Measurements from ENCODE around the gene ACSL6.

Gene ACSL6

GRCh38 chr5:131974622-131974955 lies 36.9 kb downstream of the ACSL6 start:
- no peak for DNase-seq

GRCh38 chr5:131974016-131974415 lies 37.4 kb downstream of the ACSL6 start:
- no peak for DNase-seq

GRCh38 chr5:131973089-131973712 lies 38.3 kb downstream of the ACSL6 start:
- no peak for DNase-seq

GRCh38 chr5:131968396-131968954 lies 43.0 kb downstream of the ACSL6 start:
- no peak for DNase-seq

GRCh38 chr5:131966551-131966950 lies 44.9 kb downstream of the ACSL6 start:
- no peak for DNase-seq

GRCh38 chr5:131965826-131966415 lies 45.5 kb downstream of the ACSL6 start:
- no peak for DNase-seq

GRCh38 chr5:131959906-131960305 lies 51.6 kb downstream of the ACSL6 start:
- DNase-seq: no peak

- no peak for DNase-seq
Observed at GRCh38 chr5:131959136-131959535, 52.3 kb downstream of the ACSL6 start.

- DNase-seq: no peak
Observed at GRCh38 chr5:131957721-131958441, 53.6 kb downstream of the ACSL6 start.

GRCh38 chr5:131953969-131954368 lies 57.5 kb downstream of the ACSL6 start:
- DNase-seq: no peak

- DNase-seq: peak; percentile 26
Observed at GRCh38 chr5:131952301-131952857, 59.1 kb downstream of the ACSL6 start.

- DNase-seq: no peak
Observed at GRCh38 chr5:131950706-131951105, 60.8 kb downstream of the ACSL6 start.

- DNase-seq: peak; percentile 23
Observed at GRCh38 chr5:131947445-131947844, 64.0 kb downstream of the ACSL6 start.

- no peak for DNase-seq
Observed at GRCh38 chr5:131945551-131946168, 65.8 kb downstream of the ACSL6 start, which contains the start of gene MEIKIN. TSS of gene MEIKIN (minus strand) at chr5:131945663. CDS start at chr5:131945505, 158 bp downstream.

GRCh38 chr5:131944702-131945550 lies 66.5 kb downstream of the ACSL6 start:
- no peak for DNase-seq

GRCh38 chr5:131943916-131944315 lies 67.5 kb downstream of the ACSL6 start:
- DNase-seq: no peak

- DNase-seq: no peak
Observed at GRCh38 chr5:131942016-131942415, 69.4 kb downstream of the ACSL6 start.

- DNase-seq: no peak
Observed at GRCh38 chr5:131939690-131940345, 71.6 kb downstream of the ACSL6 start.

- no peak for DNase-seq
Observed at GRCh38 chr5:131932235-131932634, 79.2 kb downstream of the ACSL6 start.

GRCh38 chr5:131928957-131929356 lies 82.5 kb downstream of the ACSL6 start:
- DNase-seq: no peak

GRCh38 chr5:131926168-131926567 lies 85.3 kb downstream of the ACSL6 start:
- no peak for DNase-seq

- DNase-seq: no peak
Observed at GRCh38 chr5:131916481-131916880, 95.0 kb downstream of the ACSL6 start.

Data from NCI-H345 (cell line).